Eye (tissue), 1 donor: ENCODE measurements around the gene BRINP3.

Experiments
- DNase-seq: peaks from one replicate; pipeline ENCODE4 v3.0.0-alpha.2; 2015

The BRINP3 gene

DNA sequence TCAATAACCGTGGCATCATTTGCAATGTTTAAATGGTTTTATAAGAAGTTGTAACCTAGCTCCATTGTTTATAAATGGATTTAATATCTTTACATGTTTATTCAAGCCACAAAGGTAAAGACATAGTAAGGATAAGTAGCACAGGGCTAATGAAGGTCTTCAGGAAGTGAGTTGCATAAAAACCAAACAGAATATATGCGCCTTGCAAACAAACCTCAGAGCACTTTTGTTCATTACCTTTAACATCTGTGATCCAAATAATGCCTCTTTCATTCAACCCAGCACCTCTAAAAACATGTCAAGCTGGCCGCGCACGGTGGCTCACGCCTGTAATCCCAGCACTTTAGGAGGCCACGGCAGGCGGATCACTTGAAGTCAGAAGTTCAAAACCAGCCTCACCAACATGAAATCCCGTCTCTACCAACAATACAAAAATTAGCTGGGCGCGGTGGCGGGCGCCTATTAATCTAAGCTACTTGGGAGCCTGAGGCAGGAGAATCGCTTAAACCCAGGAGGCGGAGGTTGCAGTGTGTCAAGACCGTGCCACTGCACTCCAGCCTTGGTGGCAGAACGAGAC is 25.3 kb downstream of the BRINP3 start:
- no peak for DNase-seq

DNA sequence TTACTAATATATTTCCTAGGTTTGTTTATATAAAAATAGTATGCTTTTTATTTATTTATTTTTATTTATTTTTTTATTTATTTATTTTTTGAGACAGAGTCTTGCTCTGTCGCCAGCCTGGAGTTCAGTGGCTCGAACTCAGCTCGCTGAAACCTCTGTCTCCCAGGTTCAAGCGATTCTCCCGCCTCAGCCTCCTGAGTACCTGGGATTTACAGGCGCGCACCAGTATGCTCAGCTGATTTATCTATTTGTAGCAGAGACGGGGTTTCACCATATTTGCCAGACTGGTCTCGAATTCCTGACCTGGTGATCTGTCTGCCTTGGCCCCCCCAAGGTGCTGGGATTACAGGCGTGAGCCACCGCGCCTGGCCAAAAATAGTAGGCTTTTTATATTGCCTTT is 33.2 kb downstream of the BRINP3 start:
- no peak for DNase-seq

DNA sequence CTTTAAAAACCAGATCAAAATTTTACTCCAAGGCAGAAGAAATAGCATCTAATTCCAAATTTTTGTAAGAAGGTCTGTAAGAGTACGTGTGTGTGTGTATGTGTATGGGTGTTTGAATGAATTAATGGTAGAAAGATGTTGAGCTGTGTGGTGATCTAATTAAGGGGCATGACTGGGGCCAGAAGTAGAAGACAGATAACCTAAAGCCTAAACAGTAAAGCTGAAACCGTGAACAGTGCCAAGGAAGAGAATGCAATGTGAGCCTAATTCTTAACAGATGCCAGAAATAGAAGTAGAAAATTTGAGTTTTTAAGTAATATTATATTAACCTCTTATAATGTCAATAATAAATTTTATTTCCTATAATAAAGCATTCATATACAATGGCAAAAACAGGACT is 38.2 kb downstream of the BRINP3 start:
- no peak for DNase-seq

DNA sequence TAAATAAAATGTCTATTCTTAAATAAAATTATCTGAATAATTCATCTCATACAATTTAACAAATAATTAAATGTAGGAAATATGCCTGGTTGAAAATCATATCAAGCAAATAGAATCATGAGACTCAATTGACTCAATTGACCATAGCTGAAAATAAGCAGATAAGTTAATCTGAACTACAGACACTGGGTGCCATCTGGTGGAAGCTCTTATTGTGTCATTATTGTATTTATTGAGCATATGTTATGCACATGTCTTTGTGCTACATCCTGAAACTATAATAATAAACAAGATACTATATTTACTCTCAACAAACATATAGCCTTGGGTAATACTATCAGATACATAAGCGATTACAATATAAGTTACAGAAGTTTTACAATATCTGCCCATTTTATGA is 41.0 kb downstream of the BRINP3 start:
- DNase-seq = peak; percentile 36

DNA sequence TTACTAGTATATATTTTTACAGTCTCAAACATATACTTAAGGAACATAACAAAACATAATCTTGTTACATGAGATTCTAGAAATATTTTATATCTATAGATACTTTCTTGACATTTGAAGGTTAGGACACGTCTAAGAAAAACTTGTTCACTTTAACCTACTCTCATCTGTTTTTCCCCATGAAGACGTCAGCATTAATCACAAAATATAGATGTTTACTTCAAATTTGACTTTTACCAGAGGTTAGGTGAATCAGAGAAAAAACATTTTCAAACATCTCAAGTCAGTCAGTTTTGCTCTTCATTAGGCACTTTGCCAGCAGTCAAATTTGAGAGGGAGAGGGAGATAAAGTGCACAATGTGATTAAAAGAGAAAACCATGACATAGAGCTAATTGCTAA is 47.7 kb downstream of the BRINP3 start:
- no peak for DNase-seq

DNA sequence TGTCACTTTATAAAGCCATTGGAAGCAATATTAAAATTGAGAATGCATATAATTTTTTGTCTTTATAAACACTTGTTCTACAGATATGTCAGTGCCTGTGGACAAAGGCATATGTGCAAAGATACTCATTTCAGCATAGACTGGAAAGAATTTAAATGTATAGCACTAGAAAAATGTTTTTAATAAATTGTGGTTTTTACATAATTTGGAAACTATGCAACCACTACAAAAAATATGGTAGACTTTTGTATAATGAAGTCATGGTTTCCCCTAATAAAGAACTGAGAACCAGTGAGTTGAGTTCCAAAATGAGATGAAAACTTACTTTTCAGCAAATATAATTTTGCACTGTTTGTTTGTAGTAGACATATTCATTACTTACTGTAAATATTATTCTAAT is 48.5 kb downstream of the BRINP3 start:
- DNase-seq = no peak

DNA sequence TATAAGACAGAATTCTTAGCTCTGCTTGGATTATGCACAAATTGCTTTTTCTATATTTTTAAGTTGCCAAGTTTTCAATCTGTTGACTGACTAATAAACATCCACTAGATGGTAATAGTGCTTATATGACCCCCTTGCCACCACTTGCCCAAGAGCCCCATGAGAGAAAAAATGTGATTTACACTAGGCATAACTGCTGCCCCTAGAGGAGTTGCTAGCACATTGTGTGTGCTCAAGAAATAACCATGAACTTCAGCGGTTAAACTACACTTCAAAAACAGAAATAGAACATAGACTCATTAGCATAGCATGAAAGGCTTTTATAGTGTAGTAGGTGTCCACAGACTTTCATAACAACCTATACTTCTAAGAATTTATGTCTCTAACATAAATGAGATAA is 61.4 kb downstream of the BRINP3 start:
- no peak for DNase-seq

DNA sequence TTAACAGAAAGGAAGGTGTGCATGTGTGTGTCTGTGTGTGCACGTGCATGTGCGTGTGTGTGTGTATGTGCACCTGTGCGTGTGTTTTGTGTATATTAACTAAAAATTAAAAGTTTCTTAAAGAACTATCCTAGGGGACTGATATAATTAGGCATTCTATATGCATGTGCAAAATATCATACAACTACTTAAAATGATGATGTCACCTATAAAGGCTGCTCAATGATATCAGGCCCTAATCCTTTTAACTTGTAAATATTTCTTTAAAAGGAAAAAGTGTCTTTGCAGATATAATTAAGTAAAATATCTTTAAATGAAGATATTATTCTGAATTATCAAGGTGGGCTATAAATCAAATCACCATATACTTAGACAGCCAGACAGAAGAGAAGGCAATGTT is 64.5 kb downstream of the BRINP3 start:
- no peak for DNase-seq

DNA sequence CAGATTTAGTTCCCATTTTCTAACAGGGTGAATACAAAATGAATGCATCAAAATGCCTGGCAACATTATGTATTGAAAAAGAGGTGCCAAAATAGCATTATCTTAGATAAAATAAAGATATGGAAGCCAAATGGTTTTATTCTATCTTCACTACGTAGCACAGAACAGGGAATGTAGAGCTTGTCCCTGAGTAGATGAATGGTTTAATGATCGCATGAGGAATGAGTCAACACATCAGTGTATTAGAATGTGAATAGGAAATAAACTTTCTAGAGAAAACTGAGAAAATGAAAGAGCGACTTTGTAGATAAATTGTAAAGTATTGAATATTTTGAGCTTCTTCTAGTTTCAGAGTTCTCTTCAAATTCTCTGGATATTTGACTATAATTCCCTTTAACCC is 74.3 kb downstream of the BRINP3 start:
- DNase-seq = no peak

DNA sequence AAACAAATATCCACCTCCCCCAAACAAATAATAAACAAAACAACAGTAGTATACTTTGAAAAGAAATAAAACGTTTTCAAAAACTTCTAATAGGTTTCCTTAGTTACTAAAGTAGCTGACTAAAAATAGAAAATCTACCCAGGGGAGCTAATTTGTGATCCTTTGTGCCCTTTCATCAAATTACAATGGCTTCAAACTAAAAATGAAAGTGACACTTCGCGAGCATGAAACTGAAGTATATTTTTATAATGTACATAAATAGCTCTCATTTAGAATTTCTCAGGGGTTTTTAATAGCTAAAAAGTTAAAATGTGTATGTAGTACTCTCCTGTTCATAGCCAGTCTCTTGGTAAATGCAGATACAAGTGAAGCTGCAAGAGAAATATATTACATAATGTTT is 78.4 kb downstream of the BRINP3 start:
- DNase-seq = no peak

DNA sequence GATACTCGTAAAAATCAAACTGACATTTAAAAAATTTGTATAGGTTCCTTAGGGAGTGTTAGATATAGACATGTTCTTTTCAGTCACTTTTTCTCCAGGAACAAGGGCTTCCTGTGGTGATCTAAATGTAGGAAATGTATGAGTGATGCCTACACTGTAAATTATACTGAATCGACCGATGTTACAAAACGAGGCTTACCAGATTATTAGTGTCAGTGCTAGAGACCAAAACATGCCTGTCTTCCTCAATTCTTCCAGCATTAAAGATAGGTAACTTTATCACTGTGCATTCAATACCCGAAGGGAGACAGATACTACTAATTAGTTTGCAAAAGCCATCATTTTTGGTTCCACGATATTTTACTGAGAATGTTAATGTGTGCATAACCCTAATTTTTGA is 86.1 kb downstream of the BRINP3 start:
- DNase-seq = no peak

DNA sequence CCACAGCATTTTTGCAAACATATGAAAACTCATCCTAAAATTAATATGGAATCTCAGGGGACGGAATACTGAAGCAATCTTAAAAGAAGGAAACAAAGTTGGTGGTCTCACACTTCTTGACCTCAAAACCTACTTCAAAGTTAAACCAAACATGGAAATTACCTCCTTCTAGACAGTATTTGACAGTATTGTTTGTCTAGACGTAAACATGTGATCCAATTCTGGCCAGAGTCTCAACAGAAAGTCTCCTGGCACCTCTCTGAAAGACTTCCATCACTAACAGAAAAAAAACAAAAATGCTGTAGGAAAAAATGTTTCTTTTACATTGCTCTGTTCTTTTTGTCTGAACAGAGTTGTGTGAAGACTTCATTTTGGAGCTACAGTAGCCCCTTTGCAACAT is 99.7 kb downstream of the BRINP3 start:
- DNase-seq = no peak

DNA sequence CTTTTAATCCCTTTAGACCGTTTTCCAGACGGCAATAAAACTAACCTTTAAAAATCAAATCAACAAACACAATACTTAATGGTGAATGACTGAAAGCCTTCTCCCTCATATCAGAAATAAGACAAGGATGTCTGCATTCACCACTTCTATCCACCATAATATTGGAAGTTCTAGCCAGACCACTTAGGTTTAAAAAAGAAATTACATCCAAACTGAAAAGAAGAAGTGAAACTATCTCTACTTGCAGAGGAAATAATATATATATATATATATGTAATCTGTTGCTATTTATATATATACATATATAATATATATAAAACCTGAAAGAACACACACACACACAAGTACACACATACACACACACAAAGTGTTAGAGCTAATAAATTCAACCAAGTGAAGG is 100.4 kb downstream of the BRINP3 start:
- no peak for DNase-seq

DNA sequence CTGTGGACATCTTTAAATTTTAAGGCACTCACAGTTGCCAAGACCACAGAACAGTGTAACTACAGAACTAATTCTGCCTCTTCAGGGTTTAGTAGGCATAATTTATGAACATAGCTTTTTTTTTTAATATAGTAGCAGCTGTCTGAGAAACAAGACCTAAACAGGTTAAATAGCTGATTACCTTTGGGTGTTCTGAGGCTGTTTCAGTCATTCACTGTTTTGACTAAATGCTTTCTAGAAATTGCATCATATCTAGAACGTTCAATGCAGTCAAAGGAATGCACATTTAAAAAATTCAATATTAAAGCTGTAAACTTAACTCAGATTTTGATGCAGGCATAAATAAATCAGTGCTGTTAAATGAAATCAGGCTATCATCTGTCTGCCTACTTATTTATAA is 101.6 kb downstream of the BRINP3 start:
- DNase-seq = no peak

DNA sequence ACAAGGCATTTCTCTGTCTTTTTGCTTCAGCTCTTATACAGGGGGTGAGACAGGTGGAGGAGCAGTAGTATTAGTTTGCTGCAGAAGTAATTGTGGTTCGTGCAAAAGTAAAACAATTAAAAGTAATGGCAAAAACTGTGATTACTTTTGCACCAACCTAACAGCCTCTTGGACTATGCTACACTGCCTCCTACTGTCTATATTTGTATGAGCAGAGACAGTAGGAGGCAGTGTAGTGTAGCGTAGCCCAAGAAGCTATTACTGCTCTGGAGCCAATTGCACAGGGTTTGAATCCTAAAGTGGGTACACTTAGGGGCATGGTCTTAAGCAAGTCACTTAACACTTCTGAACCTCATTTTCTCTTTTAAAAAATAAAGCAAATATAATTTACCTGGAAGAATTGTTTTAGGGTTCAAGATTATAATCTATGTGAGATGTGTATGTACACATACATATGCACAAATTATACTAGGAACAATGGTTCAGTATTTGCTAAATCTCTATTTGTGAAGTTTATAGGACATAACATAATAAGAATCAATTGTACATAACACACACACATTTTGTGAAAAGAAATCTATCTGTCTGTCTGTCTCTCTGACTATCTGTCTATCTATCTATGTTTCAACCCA is 103.8 kb downstream of the BRINP3 start:
- no peak for DNase-seq

DNA sequence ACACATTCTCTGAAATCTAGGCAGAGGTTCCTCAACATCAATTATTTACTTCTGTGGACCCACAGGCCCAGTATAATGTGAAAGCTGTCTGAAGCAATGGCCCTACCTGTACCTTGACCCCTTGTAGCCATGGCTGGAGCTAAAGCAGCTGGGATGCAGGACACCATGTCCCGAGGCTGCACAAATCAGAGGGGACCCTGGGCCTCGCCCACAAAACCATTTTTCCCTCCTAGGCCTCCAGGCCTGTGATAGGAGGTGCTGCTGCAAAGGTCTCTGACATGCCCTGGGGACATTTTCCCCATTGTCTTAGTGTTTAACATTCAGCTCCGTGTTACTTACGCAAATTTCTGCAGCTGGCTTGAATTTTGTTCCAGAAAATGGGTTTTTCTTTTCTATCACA is 110.5 kb downstream of the BRINP3 start:
- DNase-seq = no peak

DNA sequence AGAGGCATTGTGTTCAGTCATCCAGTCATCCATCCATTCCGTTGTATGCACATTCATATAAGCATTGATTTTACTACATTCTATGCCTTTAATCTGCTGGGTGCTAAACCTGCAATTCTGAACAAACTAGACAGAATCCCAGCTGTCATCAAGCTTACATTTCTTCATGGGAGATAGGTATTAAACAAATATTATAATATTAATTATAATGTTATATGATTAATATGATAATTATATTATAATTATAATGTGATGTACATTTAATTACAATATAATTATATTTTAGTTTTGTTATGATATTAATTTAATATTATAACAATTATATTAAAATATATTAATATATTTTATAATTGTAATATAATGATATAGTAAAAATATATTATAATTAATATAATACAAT is 112.4 kb downstream of the BRINP3 start:
- no peak for DNase-seq

DNA sequence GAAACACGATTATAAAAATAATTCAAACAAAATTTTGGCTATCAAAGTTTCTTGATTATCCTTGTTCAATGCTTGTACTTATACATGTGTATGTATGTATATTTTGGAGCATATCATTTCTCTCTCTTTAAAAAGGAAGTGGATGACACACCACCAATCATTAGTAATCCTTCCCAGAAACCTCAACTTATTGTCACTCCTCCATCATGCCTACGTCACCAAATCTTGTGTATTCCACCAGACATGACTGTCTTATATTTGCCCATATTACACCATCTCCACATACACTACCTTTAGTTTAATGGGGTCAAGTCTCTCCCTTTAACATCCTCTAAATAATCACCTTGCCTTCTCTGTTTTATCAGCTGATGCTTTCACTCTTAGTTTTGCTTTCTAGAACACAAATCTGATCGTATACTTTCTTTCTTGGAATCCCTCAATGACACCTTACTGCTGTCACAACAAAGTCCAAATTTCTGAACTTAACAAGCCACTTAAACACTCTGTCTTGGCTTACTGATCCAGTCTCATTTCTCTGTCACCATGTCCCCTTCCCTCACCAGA is 124.0 kb downstream of the BRINP3 start:
- DNase-seq = no peak

DNA sequence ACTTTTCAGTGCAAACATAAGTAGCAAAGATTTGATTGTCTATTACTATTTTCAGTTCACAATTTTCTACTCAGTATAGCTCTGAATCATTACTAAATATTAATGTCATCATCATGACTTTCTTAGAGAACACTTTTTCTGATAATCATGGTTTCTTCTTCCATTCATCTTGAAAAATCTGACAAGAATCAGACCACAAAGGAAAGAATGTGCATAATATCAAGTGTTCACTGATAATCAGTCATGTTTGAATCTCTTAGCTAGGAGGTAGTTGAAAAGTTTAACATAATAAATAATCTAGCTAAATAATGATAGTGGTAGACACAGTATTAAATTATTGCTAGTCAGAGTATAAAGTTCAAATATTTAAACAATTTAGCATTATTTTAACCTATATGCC is 133.2 kb downstream of the BRINP3 start:
- DNase-seq = no peak

DNA sequence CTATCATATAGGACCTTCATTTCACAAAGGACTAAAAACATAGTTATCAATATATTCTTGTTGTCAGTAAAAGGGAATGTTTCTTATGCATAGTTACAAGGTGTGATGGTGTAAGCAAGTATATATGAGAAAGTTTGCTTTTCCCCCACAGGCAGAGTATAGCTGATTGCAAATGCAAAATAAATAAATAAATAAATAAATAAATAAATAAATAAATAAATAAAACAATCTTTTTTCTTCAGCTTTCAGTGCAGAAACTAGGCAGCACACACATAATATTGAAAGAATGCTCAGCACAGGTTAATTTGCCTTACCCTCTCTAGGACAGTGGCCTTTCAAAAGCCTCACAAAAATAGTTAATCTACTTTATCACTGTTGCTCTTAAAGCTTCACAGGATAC is 138.8 kb downstream of the BRINP3 start:
- DNase-seq = no peak

DNA sequence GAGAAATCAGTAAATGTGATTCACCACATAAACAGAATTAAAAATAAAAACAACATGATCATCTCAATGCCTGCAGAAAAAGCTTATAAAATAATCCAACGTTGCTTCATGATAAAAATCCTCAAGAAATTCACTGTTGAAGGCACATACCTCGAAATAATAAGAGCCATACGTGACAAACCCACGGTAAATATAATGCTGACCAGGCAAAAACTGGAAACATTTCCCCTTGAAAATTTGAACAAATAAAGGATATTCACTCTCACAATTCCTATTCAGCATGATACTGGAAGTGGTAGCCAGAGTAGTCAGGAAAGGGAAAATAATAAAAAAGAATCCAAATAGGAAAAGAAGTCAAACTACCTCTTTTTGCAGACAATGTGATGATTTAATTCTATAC is 148.8 kb downstream of the BRINP3 start:
- DNase-seq = no peak

DNA sequence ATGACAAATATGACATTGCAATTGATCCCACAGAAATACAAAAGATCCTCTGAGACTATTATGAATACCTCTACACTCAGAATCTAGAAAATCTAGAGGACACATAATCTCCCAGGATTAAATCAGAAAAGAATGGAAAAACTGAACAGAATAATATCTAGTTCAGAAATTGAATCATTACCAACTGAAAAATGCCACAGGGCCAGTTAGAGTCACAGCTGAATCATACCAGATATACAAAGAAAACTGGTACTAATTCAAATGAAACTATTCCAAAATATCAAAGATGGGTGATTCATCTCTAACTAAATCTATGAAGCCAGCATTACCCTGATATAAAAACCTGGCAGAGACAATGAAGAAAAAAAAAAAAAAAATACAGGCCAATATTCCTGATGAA is 149.3 kb downstream of the BRINP3 start:
- no peak for DNase-seq

DNA sequence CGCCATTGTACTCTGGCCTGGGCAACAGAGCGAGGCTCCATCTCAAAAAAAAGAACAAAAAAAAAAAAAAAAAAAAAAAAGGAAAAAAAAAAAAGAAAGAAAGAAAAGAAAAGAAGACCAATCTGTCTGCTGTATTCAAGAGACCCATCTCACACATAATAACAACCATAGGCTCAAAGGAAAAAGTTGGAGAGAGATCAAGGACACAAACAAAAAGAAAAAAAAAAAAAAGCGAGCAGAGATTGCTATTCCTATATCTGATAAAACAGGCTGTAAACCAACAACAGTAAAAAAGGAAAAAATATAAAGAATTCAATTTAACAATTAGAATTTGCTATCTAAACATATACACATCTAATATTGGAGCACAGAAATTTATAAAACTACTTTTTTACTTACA is 150.4 kb downstream of the BRINP3 start:
- DNase-seq = no peak

DNA sequence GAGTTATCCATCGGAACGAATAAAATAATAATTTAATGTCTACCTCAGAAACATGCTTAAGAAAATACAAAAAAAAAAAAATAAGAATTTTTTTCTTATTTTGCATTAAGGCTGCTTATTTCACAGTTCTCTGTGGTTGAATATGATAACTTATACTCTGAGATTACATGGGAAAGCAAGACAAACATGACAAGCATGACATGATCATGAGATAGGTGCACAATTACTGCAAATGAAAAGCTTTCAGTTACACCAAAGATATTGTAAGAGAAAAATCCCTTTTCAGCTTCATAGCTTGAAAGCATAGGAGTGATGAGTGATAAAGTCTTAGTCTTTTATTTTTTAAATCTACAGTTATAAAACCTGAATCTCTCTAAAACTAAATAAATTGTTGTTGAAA is 154.1 kb downstream of the BRINP3 start:
- DNase-seq = no peak

DNA sequence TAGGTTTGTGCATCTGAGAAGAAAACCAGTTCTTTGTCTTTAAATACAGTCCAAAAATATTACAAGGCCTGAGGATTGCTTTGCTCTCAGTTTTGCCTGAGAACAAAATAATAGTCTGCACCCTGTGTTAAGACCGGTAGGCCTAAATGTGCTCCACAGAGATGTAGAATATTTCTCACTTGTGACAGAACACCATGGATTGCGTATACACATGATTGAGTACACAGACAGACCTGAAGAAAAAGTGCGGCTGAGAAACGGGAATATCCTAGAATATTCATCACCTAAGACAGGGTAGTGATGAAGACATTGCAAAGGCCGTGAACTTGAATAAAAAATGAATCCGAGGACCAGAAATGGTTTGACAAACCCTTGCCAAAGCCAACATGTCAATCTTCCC is 155.4 kb downstream of the BRINP3 start:
- DNase-seq = no peak
